ENCODE data around the gene STIL.
"Not testable (repeated sequence)": the region's sequence is repeated elsewhere in the genome, so short reads cannot be mapped to it uniquely, and the experiment has no call there.

GRCh38 chr1:47319968-47320367, 6.0 kb upstream of the STIL start:
- TF ChIP-seq POLR2A (IDR thresholded peaks at IDR 0.05), result not testable (repeated sequence)
- TF ChIP-seq, protein P1, sequence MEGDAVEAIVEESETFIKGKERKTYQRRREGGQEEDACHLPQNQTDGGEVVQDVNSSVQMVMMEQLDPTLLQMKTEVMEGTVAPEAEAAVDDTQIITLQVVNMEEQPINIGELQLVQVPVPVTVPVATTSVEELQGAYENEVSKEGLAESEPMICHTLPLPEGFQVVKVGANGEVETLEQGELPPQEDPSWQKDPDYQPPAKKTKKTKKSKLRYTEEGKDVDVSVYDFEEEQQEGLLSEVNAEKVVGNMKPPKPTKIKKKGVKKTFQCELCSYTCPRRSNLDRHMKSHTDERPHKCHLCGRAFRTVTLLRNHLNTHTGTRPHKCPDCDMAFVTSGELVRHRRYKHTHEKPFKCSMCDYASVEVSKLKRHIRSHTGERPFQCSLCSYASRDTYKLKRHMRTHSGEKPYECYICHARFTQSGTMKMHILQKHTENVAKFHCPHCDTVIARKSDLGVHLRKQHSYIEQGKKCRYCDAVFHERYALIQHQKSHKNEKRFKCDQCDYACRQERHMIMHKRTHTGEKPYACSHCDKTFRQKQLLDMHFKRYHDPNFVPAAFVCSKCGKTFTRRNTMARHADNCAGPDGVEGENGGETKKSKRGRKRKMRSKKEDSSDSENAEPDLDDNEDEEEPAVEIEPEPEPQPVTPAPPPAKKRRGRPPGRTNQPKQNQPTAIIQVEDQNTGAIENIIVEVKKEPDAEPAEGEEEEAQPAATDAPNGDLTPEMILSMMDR (IDR thresholded peaks at IDR 0.05), result not testable (repeated sequence)
